Gastrocnemius medialis (tissue), 4 donors: Measurements from ENCODE around the gene TCP11.

Experiments
- POLR2A ChIP-seq, 2 donors: fragments of 450-650 bp; IDR thresholded peaks; one replicate each; pipeline ENCODE4 v1.6.1; 2017; ENCODE audit warnings: antibody characterized with exemption in 2 of 2, mild to moderate bottlenecking in 2 of 2, moderate library complexity in 2 of 2
- TF ChIP-seq, protein P1 (sequence below), 5 experiments: fragments of 450-650 bp in 3 of 5; fragments of 200-600 bp in 2 of 5; sonication (generic) in 2 of 5; IDR thresholded peaks in 4 of 5; conservative IDR thresholded peaks in 1 of 5; 1 replicate in 4 of 5; 2 replicates in 1 of 5; pipeline ENCODE4 v1.5.1; 2016 to 2019; ENCODE audit warnings: antibody characterized with exemption in 5 of 5, mild to moderate bottlenecking in 3 of 5, moderate library complexity in 3 of 5

DNA sequence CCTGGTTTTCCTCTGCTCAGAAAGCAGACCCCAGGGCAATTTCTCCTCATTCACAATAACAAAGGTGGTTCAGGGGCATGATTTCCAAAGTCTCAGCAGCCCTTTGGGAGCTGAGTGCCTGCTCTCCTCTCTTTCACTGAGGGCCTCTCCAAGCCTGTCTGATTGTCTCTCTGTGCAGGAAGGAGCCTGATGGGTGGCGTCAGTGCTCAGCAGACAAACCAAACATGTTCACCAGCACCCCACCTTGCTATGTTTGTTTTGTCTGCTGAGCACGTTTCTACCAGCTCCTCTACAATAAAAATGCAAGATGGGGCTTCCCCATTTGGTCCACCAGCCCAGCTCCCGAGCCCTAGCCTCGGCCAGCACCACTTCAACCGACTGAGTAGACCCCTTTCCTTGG lies 25.4 kb upstream of the TCP11 start:
- TF ChIP-seq, protein P1, sequence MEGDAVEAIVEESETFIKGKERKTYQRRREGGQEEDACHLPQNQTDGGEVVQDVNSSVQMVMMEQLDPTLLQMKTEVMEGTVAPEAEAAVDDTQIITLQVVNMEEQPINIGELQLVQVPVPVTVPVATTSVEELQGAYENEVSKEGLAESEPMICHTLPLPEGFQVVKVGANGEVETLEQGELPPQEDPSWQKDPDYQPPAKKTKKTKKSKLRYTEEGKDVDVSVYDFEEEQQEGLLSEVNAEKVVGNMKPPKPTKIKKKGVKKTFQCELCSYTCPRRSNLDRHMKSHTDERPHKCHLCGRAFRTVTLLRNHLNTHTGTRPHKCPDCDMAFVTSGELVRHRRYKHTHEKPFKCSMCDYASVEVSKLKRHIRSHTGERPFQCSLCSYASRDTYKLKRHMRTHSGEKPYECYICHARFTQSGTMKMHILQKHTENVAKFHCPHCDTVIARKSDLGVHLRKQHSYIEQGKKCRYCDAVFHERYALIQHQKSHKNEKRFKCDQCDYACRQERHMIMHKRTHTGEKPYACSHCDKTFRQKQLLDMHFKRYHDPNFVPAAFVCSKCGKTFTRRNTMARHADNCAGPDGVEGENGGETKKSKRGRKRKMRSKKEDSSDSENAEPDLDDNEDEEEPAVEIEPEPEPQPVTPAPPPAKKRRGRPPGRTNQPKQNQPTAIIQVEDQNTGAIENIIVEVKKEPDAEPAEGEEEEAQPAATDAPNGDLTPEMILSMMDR (IDR thresholded peaks at IDR 0.05 in 4 of 5, conservative IDR thresholded peaks at IDR 0.05 in 1 of 5) = no peak
- TF ChIP-seq POLR2A (IDR thresholded peaks at IDR 0.05) = no peak
